ENCODE data around the gene CHCHD6.

DNA sequence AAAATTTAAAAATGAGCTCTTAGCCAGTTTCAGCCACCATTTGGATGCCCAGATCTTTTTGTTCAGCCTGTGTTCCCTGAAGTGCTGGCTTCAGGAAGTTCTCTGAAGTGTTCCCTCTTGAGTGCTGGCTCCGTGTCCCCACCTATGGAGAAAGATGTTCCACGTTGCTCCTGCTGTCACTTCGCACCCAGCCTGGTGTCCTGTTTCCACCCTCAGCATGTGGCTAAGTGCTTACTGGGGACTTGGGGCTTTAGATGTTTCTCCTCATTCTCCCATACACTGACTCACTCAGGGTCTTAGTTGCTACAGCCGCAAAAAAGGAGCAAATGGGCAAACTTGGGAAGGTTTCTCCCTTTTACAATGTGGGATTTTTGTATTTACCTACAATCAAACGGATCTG, 16.6 kb downstream of the CHCHD6 start:
- TF ChIP-seq, protein P1, sequence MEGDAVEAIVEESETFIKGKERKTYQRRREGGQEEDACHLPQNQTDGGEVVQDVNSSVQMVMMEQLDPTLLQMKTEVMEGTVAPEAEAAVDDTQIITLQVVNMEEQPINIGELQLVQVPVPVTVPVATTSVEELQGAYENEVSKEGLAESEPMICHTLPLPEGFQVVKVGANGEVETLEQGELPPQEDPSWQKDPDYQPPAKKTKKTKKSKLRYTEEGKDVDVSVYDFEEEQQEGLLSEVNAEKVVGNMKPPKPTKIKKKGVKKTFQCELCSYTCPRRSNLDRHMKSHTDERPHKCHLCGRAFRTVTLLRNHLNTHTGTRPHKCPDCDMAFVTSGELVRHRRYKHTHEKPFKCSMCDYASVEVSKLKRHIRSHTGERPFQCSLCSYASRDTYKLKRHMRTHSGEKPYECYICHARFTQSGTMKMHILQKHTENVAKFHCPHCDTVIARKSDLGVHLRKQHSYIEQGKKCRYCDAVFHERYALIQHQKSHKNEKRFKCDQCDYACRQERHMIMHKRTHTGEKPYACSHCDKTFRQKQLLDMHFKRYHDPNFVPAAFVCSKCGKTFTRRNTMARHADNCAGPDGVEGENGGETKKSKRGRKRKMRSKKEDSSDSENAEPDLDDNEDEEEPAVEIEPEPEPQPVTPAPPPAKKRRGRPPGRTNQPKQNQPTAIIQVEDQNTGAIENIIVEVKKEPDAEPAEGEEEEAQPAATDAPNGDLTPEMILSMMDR (IDR thresholded peaks at IDR 0.05 in 2 of 3, conservative IDR thresholded peaks at IDR 0.05 in 1 of 3; ENCODE audit: borderline replicate concordance in 1 of 3, insufficient read depth in 1 of 3, low read depth in 2 of 3, low read length in 2 of 3), result no peak
- no peak for TF ChIP-seq POLR2AphosphoS5 (IDR thresholded peaks at IDR 0.05; ENCODE audit: low read depth, low read length)
- TF ChIP-seq, protein P2, sequence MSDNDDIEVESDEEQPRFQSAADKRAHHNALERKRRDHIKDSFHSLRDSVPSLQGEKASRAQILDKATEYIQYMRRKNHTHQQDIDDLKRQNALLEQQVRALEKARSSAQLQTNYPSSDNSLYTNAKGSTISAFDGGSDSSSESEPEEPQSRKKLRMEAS (IDR thresholded peaks at IDR 0.05), result no peak
- TF ChIP-seq ZNF274 (IDR thresholded peaks at IDR 0.05; ENCODE audit: low read depth, low read length), result no peak
- TF ChIP-seq, protein P3, sequence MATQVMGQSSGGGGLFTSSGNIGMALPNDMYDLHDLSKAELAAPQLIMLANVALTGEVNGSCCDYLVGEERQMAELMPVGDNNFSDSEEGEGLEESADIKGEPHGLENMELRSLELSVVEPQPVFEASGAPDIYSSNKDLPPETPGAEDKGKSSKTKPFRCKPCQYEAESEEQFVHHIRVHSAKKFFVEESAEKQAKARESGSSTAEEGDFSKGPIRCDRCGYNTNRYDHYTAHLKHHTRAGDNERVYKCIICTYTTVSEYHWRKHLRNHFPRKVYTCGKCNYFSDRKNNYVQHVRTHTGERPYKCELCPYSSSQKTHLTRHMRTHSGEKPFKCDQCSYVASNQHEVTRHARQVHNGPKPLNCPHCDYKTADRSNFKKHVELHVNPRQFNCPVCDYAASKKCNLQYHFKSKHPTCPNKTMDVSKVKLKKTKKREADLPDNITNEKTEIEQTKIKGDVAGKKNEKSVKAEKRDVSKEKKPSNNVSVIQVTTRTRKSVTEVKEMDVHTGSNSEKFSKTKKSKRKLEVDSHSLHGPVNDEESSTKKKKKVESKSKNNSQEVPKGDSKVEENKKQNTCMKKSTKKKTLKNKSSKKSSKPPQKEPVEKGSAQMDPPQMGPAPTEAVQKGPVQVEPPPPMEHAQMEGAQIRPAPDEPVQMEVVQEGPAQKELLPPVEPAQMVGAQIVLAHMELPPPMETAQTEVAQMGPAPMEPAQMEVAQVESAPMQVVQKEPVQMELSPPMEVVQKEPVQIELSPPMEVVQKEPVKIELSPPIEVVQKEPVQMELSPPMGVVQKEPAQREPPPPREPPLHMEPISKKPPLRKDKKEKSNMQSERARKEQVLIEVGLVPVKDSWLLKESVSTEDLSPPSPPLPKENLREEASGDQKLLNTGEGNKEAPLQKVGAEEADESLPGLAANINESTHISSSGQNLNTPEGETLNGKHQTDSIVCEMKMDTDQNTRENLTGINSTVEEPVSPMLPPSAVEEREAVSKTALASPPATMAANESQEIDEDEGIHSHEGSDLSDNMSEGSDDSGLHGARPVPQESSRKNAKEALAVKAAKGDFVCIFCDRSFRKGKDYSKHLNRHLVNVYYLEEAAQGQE (IDR thresholded peaks at IDR 0.05; ENCODE audit: low read depth), result no peak

All from HCT116 (cell line).